ENCODE data around the gene P4HB. TPM values are rescaled to one million over a fixed set of nuclear protein-coding genes. Genes with fewer than 3 reads are reported as not detected.

Gene P4HB
- polyA plus RNA-seq, 1 of the 3 experiments (the other 2 are of a cell fraction), result 165 TPM

DNA sequence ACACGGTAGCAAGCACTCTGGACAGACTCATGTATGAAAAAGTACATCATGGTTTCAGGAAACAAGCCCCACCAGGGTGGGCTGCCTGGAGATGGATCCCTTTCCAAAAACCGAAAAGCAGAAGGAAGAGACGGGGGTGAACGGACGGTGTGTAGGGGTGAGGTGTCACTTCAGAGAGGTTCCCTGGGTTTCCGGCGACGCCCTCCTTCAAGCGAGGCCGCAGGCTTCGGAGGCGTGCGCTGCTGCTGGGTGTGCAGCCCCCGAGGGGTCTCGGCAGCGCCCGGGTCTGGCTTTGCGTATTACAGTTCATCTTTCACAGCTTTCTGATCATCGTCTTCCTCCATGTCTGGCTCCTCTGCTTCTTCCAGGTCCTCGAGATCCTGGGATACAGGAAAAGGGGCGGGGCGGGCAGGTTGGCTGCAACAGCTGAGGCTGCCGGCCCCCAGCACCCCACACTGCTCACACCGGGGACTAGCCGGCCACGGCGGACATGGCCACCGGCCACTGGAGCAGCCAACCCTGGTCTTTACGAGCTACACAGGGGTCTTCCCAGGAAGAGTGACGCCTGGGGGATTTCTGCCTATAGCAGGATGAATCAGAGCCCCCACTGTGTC is 16.5 kb downstream of the P4HB start:
- Histone ChIP-seq H3K27ac (ENCODE audit: low read depth in 2 of 2, low read length in 1 of 2) (no peak overlapping the region), H3F3A (replicated peaks; ENCODE audit: insufficient read depth) (peaks cover 37% of the 10 kb centered on the region), H3K9me2 (no peaks in the 10 kb centered on the region), H3K79me2 (ENCODE audit: insufficient read depth) (no peaks in the 10 kb centered on the region; the same call in 1 of the 2 replicates), H2AFZ (ENCODE audit: low read depth) (no peak overlapping the region), H3K9me3 (no peaks in the 10 kb centered on the region), H3K36me3 (replicated peaks in 1 of 2; ENCODE audit: control insufficient read depth in 1 of 2, insufficient read depth in 2 of 2, low read length in 1 of 2) (peaks cover 47 to 51% of the 10 kb centered on the region in 2 experiments), H3K27me3 (ENCODE audit: insufficient read depth) (no peaks in the 10 kb centered on the region), H4K20me1 (ENCODE audit: insufficient read depth) (no peaks in the 10 kb centered on the region; the same call in 1 of the 2 replicates), H3K4me2 (no peak overlapping the region), H3K4me1 (ENCODE audit: control insufficient read depth in 1 of 2, insufficient read depth in 2 of 2, low read depth in 1 of 2, low read length in 1 of 2) (no peaks in the 10 kb centered on the region), H3K4me3 (ENCODE audit: low read depth in 2 of 2, low read length in 1 of 2) (no peak overlapping the region), H3K9ac (no peak overlapping the region)
- ChIA-PET POLR2A (no interaction called here), CTCF (interaction anchor here (1.0 to 2.6 kb wide), 6 partner anchors 9 to 187 kb away, joined by 3 to 11 read pairs (median 4); partner anchors contain the start of gene MCRIP1)
- WGBS (ENCODE audit: low lambda C conversion rate), result 96% methylated on average over 29 of the region's 30 CpGs
- no peak for TF ChIP-seq NRF1 (IDR thresholded peaks at IDR 0.05; ENCODE audit: low read depth, low read length)
- TF ChIP-seq GATA2 (CRISPR knock-in tag; IDR thresholded peaks at IDR 0.05), result no peak
- TF ChIP-seq CHD2 (IDR thresholded peaks at IDR 0.05; ENCODE audit: low read length, partially characterized antibody), result no peak
- TF ChIP-seq NFIC (IDR thresholded peaks at IDR 0.05; ENCODE audit: borderline replicate concordance), result no peak
- no peak for TF ChIP-seq RXRA (IDR thresholded peaks at IDR 0.05; ENCODE audit: borderline replicate concordance, low read depth)
- TF ChIP-seq JUND (IDR thresholded peaks at IDR 0.05), result no peak
- TF ChIP-seq, protein P1, sequence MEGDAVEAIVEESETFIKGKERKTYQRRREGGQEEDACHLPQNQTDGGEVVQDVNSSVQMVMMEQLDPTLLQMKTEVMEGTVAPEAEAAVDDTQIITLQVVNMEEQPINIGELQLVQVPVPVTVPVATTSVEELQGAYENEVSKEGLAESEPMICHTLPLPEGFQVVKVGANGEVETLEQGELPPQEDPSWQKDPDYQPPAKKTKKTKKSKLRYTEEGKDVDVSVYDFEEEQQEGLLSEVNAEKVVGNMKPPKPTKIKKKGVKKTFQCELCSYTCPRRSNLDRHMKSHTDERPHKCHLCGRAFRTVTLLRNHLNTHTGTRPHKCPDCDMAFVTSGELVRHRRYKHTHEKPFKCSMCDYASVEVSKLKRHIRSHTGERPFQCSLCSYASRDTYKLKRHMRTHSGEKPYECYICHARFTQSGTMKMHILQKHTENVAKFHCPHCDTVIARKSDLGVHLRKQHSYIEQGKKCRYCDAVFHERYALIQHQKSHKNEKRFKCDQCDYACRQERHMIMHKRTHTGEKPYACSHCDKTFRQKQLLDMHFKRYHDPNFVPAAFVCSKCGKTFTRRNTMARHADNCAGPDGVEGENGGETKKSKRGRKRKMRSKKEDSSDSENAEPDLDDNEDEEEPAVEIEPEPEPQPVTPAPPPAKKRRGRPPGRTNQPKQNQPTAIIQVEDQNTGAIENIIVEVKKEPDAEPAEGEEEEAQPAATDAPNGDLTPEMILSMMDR (IDR thresholded peaks at IDR 0.05), result no peak
- TF ChIP-seq MXI1 (IDR thresholded peaks at IDR 0.05; ENCODE audit: low read depth, low read length), result no peak
- TF ChIP-seq FOXM1 (IDR thresholded peaks at IDR 0.05; ENCODE audit: low read depth), result no peak
- TF ChIP-seq, protein P2, sequence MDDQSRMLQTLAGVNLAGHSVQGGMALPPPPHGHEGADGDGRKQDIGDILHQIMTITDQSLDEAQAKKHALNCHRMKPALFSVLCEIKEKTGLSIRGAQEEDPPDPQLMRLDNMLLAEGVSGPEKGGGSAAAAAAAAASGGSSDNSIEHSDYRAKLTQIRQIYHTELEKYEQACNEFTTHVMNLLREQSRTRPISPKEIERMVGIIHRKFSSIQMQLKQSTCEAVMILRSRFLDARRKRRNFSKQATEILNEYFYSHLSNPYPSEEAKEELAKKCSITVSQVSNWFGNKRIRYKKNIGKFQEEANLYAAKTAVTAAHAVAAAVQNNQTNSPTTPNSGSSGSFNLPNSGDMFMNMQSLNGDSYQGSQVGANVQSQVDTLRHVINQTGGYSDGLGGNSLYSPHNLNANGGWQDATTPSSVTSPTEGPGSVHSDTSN (IDR thresholded peaks at IDR 0.05), result no peak
- TF ChIP-seq RAD21 (IDR thresholded peaks at IDR 0.05; ENCODE audit: low read length), result no peak
- no peak for TF ChIP-seq TAF1 (IDR thresholded peaks at IDR 0.05; ENCODE audit: borderline replicate concordance, low read depth, low read length)
- no peak for TF ChIP-seq RCOR1 (IDR thresholded peaks at IDR 0.05; ENCODE audit: low read length)
- TF ChIP-seq RFX5 (IDR thresholded peaks at IDR 0.05; ENCODE audit: low read length), result no peak
- TF ChIP-seq, protein P3, sequence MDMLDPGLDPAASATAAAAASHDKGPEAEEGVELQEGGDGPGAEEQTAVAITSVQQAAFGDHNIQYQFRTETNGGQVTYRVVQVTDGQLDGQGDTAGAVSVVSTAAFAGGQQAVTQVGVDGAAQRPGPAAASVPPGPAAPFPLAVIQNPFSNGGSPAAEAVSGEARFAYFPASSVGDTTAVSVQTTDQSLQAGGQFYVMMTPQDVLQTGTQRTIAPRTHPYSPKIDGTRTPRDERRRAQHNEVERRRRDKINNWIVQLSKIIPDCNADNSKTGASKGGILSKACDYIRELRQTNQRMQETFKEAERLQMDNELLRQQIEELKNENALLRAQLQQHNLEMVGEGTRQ (IDR thresholded peaks at IDR 0.05; ENCODE audit: borderline replicate concordance, low read depth, low read length), result no peak
- no peak for DNase-seq

All from SK-N-SH (cell line).